DMS114 treated with DMSO at 0.1 percent for 48 hours (cell line): ENCODE measurements around the gene BTRC.
A peak's percentile ranks its signal among the peaks of the same experiment; 100 is the strongest.
"Not testable (repeated sequence)": the region's sequence is repeated elsewhere in the genome, so short reads cannot be mapped to it uniquely, and the experiment has no call there.

Source experiments
- DNase-seq: peaks from one replicate; lab custom pipeline; 2025; ENCODE audit not compliant: unreplicated experiment; lab: John Stamatoyannopoulos, UW

Gene BTRC

GRCh38 chr10:101341438-101341837, 12.5 kb upstream of the BTRC start:
- DNase-seq: no peak

GRCh38 chr10:101346177-101346576, 7.8 kb upstream of the BTRC start:
- DNase-seq: no peak

DNA sequence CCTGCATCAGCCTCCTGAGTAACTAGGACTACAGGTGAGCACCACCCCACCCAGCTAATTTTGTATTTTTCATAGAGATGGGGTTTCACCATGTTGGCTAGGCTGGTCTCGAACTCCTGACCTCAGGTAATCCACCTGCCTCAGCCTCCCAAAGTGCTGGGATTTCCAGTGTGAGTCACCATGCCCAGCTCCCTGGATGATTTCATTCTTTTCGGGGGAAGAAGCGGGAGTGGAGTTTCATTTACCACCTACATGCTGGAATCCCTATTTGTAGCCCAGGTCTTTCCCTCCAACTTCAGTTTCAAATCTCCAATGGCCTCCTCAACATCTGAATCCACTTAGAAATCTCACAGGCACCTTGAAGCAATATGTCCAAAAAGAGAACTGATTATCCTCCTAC, 2.9 kb upstream of the BTRC start:
- no peak for DNase-seq

DNA sequence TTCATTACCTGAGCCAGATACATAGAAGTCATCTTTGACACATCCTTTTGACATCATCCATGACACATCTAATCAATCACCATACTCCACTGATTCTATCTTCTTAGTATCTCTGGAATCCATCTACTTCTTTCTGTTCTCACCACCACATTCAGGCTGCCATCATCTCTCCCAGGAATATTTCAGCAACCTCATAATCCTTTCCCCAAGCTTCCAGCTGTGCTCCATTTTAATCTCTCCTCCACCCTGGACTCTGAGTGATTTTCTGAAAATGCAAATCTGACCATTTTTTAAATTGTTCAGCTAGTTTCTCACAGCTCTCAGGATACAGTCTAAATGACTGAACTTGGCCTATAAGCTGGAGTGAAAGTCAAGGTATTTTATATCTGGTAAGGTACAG, 2.5 kb upstream of the BTRC start:
- no peak for DNase-seq

DNA sequence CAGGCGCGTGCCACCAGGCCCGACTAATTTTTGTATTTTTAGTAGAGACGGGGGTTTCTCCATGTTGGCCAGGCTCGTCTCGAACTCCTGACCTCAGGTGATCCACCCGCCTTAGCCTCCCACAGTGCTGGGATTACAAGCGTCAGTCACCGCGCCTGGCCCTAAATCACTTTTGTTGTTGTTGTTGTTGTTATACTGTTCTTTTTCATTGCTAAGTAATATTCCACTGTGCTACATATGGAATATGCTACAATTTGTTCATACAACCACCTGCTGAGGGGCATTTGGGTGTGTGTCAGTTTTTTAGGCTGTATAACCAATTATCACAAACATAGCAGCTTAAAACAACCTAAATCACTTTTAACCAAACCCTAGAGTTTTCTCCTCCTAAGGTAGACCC, 1.1 kb upstream of the BTRC start:
- not testable (repeated sequence) for DNase-seq

GRCh38 chr10:101354328-101355071, 535 bp downstream of the BTRC start:
- peak; percentile 63 for DNase-seq

DNA sequence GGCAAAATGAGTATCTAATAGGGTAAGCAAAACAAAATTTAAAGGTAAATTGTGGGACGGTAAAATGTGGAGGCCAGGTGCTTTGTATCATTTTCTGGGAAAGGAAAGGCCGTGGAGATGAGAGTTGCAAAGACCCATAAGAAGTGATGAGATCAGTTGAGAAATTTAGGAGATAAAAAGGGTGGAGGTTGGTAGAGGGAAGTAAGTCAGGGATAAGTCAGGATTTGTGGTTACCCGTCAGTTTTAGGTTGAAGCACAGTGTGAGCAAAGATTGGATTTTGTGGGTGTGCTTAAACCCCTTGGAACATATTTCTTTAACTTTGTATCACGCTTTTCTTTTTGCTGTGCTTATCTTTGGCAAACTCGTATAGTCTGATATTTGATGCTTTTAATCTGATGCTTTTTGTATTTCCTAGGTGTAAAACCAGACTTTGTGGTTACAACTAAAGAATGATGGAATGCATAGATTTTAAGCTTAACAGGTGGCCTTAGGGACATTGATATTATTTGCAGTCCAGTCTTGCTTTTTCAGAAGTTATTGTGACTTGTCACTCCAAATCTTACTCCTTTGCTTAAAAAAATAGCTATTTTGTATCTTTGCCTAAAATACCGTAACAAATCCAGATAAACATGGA, 1.2 kb downstream of the BTRC start:
- no peak for DNase-seq

DNA sequence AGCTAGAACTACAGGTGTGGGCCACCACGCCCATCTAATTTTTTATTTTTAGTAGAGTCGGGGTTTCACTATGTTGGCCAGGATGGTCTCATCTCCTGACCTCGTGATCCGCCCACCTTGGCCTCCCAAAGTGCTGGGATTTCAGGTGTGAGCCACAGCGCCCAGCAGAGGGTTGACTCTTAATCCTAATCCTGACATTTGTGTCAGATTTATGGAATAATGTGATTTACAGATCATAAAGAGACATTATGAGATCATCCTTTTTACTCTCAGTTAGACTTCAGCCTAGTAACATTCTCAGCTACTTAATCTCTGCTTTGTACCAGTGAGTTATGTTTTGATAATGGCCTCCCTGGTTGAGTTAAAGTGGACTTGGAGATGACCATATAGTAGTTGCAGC, 2.2 kb downstream of the BTRC start:
- DNase-seq: no peak

DNA sequence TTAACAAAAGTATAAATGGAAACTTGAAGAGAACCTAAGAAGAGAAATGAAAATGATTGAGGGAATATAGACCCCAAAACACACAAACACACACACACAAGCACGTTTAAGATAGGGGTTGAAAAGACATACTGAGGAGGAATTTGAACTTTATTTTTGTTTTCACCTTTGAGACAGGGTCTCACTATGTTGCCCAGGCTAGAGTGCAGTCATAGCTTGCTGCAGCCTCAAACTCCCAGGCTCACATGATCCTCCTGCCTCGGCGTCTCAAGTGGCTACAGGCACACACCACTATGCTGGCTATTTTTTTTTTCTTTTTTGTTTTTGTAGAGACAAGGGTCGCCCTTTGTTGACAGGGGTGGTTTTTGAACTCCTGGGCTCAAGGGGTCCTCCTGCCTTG, 4.0 kb downstream of the BTRC start:
- no peak for DNase-seq

GRCh38 chr10:101358706-101359300, 4.8 kb downstream of the BTRC start:
- no peak for DNase-seq

DNA sequence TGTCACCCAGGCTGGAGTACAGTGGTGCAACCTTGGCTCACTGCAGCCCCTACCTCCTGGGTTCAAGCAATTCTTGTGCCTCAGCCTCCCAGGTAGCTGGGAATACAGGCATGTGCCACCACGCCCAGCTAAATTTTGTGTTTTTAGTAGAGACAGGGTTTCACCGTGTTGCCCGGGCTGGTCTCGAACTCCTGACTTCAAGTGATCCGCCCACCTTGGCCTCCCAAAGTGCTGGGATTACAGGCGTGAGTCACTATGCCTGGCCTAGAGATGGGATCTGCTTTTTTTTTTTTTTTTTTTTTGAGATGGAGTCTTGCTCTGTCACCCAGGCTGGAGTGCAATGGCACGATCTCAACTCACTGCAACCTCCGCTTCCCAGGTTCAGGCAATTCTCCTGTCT, 6.1 kb downstream of the BTRC start:
- not testable (repeated sequence) for DNase-seq

DNA sequence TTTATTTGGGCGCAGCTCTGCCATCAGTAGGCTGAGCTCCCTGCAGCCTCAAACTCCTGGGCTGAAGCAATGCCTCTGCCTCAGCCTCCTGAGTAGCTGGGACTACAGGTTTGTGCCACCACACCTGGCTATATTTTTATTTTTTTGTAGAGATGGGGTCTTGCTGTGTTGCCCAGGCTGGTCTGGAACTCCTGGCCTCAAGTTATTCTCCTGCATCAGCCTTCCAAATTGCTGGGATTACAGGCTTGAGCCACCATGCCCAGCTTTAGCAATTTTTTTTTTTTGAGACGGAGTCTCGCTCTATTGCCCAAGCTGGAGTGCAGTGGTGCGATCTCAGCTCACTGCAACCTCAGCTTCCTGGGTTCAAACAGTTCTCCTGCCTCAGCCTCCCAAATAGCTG, 6.9 kb downstream of the BTRC start:
- DNase-seq: not testable (repeated sequence)

DNA sequence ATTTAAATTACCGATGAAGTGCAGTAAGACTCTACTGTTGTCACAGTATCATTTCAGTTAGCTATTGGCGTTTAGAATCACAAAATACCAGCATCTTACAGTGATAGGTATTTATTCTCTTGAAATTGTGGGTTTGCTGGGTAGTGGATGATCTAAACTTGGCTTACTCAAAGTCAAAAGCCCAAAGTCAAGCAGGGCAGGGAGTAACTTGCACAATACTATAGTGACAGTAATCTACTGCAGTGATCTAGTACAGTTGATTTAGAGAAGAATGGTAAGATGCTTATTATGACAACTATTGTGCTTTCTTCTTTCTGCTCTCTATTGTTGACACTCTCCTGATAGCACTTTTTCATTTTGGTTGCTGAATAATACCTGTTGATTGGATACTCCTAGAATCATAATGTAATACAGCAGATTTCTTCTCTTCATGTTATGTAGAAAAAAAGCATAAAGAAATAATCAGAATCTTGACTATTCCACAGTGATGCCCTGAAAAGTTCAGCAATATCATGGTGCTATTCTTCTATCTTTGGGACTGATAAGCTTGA, 10.0 kb downstream of the BTRC start:
- DNase-seq: no peak

- no peak for DNase-seq
Measured at GRCh38 chr10:101364721-101365120, 10.8 kb downstream of the BTRC start.

- DNase-seq: no peak
Measured at GRCh38 chr10:101367569-101368453, 13.8 kb downstream of the BTRC start.

- DNase-seq: no peak
Measured at GRCh38 chr10:101373063-101373462, 19.1 kb downstream of the BTRC start.

DNA sequence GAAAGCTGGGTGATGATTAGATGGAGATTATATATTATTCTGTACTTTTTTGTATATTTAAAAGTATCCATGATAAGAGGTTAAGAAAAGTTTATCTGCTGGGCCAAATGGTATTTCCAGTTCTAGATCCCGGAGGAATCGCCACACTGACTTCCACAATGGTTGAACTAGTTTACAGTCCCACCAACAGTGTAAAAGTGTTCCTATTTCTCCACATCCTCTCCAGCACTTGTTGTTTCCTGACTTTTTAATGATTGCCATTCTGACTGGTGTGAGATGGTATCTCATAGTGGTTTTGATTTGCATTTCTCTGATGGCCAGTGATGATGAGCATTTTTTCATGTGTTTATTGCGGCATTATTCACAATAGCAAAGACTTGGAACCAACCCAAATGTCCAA, 20.0 kb downstream of the BTRC start:
- not testable (repeated sequence) for DNase-seq

- no peak for DNase-seq
Measured at GRCh38 chr10:101375076-101375475, 21.1 kb downstream of the BTRC start.

- no peak for DNase-seq
Measured at GRCh38 chr10:101379663-101380352, 25.8 kb downstream of the BTRC start.

GRCh38 chr10:101380353-101381017, 26.5 kb downstream of the BTRC start:
- no peak for DNase-seq
